Measurements from ENCODE around the gene FKBP5.

DNA sequence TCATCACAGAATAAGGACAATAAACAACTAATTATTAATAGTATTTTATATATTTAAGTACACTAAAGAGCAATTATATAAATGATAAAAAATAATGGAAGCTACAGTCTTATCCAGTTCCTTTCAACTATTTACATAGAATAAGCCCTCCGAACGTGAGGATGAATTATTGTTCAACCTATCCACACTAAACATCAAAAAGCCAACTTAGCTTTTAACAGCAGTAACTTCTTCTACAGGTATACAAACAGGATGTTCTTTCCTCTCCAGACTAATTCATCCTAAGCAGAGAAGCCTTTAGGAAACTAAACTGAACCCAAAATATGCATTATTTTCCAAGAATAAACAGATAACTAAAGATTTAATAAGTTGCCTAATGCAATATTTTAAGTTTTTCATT, 2.3 kb downstream of the FKBP5 start:
- TF ChIP-seq POLR2AphosphoS5 (IDR thresholded peaks at IDR 0.05) (peak; percentile 43), POLR2A (IDR thresholded peaks at IDR 0.05) (peak in 1 of 2 donors; percentile 6)

Measured in gastroesophageal sphincter (tissue), 2 donors.